ENCODE results near the gene GDF15. TPM values are rescaled to one million over a fixed set of nuclear protein-coding genes. Genes with fewer than 3 reads are reported as not detected.

GDF15 gene
- total RNA-seq, 1 experiment from 2014 or later, result 15.1 TPM

DNA sequence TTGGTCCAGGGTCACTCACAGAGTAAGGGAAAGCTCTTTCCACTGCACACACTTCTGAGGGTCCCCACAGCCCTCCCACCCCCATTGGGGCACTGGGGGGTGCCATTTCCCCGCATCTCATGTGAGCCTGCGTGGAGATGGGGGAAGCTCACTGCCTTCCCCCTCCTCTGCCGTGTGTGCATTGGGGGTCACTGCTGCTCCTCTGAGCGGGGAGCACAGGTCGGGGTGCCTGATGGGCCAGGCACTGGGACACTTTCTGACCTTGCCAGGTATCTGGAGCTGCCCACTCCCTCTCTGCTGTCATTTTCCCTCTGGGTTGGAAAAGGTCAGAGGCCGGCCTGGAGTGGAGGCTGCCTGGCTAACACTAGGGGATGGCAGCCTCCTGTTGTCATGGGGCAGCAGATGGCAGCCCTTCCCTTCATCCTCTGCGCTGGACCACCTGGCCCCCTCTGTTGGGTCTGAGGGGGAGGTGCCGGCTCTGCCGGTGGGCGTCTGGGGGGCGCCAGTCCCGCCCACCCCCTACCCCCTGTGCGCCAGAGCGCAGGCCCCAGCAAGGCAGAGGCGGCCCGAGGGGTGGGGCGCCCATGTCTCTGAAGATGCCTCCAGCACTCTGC, 42.3 kb downstream of the GDF15 start:
- BruUV-seq (replicated peaks), result no TSS peak
- intact Hi-C loops (cut with micrococcal nuclease; ENCODE audit: unreplicated experiment), result no loop called here
- peaks cover 31% of the 10 kb centered on the region for H4K20me1 ChIP-seq (ENCODE audit: insufficient read depth)
- no peak overlapping the region for H3K27ac ChIP-seq
- H3K27me3 ChIP-seq (ENCODE audit: insufficient read depth, low read depth), result no peaks in the 10 kb centered on the region
- POLR2A ChIA-PET (ENCODE audit: unreplicated experiment), result no interaction called here
- no peak for DNase-seq
- no peaks in the 10 kb centered on the region for H3K9me2 ChIP-seq (ENCODE audit: insufficient read depth)
- no peaks in the 10 kb centered on the region for H3K4me1 ChIP-seq (replicated peaks; ENCODE audit: insufficient read depth)
- TF ChIP-seq EZH2 (IDR thresholded peaks at IDR 0.05; ENCODE audit: low read depth), result no peak
- TF ChIP-seq, protein P1, sequence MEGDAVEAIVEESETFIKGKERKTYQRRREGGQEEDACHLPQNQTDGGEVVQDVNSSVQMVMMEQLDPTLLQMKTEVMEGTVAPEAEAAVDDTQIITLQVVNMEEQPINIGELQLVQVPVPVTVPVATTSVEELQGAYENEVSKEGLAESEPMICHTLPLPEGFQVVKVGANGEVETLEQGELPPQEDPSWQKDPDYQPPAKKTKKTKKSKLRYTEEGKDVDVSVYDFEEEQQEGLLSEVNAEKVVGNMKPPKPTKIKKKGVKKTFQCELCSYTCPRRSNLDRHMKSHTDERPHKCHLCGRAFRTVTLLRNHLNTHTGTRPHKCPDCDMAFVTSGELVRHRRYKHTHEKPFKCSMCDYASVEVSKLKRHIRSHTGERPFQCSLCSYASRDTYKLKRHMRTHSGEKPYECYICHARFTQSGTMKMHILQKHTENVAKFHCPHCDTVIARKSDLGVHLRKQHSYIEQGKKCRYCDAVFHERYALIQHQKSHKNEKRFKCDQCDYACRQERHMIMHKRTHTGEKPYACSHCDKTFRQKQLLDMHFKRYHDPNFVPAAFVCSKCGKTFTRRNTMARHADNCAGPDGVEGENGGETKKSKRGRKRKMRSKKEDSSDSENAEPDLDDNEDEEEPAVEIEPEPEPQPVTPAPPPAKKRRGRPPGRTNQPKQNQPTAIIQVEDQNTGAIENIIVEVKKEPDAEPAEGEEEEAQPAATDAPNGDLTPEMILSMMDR (conservative IDR thresholded peaks at IDR 0.05), result no peak
- peaks cover 8% of the 10 kb centered on the region; the same call in 1 of the 2 replicates for H3F3A ChIP-seq (ENCODE audit: insufficient read depth, low read depth)
- no peak overlapping the region for H2AFZ ChIP-seq
- CTCF ChIA-PET, result no interaction called here
- no peaks in the 10 kb centered on the region for H3K36me3 ChIP-seq (ENCODE audit: low read depth)
- no peaks in the 10 kb centered on the region for H3K9me3 ChIP-seq (ENCODE audit: insufficient read depth, low read depth)
- peaks cover 10% of the 10 kb centered on the region; the same call in 1 of the 2 replicates for H3K79me2 ChIP-seq (ENCODE audit: low read depth)
- H3K4me2 ChIP-seq, result no peak overlapping the region
- no peak overlapping the region for H3K4me3 ChIP-seq

DNA sequence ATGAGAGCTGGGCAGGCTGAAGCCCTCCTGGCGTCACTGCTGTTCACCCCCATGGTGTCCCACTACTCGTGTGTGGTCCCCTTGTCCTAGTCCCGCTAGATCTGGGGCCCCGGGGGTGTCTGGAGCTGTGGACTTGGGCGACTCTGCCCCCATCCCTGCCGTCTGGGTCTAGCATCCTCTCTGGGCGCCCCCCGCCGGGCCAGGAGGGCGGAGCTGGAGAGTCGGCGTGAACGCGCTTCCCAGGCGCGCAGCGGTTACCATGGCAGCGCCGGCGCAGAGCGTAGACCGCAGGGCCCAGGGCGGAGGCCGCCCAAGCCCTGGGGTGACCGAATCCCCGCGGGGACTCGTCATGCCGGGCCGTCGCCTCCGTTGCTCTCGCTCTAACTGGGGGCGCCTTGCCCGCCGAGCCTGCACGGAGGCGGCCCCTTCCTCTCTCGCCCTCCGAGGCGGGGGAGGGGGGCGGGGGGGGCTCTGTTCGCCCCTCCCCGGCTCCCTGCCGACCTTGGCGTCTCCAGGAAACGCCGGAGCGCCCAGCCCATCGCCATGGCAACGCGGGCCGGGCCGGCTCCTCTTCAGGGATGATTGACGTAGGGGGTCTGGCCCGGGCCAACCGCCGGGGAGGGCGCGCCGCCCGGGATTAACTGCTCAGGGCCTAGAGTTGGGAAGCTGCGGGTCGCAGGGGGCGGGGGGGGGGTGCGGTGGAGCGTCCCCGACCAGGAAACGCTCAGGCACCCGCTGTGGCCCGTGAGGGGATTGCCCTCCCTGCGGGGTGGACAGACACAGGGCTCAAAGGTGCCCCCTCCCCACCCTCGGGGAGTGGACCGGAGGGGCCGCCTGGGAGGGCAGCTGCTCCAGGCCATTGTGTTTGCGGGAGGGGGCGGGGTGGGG, 43.1 kb downstream of the GDF15 start:
- no peak for DNase-seq
- intact Hi-C loops (cut with micrococcal nuclease; ENCODE audit: unreplicated experiment), result no loop called here
- peaks cover 8% of the 10 kb centered on the region; the same call in 1 of the 2 replicates for H3F3A ChIP-seq (ENCODE audit: insufficient read depth, low read depth)
- H4K20me1 ChIP-seq (ENCODE audit: insufficient read depth), result peaks cover 24% of the 10 kb centered on the region; the same call in 1 of the 2 replicates
- POLR2A ChIA-PET (ENCODE audit: unreplicated experiment), result no interaction called here
- no peak overlapping the region for H2AFZ ChIP-seq
- no peaks in the 10 kb centered on the region for H3K9me2 ChIP-seq (ENCODE audit: insufficient read depth)
- H3K27me3 ChIP-seq (ENCODE audit: insufficient read depth, low read depth), result no peaks in the 10 kb centered on the region
- H3K27ac ChIP-seq, result no peak overlapping the region
- H3K4me1 ChIP-seq (replicated peaks; ENCODE audit: insufficient read depth), result no peaks in the 10 kb centered on the region
- BruUV-seq (replicated peaks), result no TSS peak
- no peaks in the 10 kb centered on the region for H3K36me3 ChIP-seq (ENCODE audit: low read depth)
- no peak overlapping the region for H3K4me2 ChIP-seq
- H3K4me3 ChIP-seq, result no peak overlapping the region
- H3K9me3 ChIP-seq (ENCODE audit: insufficient read depth, low read depth), result no peaks in the 10 kb centered on the region
- H3K79me2 ChIP-seq (ENCODE audit: low read depth), result 0 out of 2 replicates have a peak, but pooled peaks cover 2% of the 10 kb centered on the region
- TF ChIP-seq, protein P1 (conservative IDR thresholded peaks at IDR 0.05), result no peak
- no peak for TF ChIP-seq EZH2 (IDR thresholded peaks at IDR 0.05; ENCODE audit: low read depth)
- CTCF ChIA-PET, result no interaction called here

DNA sequence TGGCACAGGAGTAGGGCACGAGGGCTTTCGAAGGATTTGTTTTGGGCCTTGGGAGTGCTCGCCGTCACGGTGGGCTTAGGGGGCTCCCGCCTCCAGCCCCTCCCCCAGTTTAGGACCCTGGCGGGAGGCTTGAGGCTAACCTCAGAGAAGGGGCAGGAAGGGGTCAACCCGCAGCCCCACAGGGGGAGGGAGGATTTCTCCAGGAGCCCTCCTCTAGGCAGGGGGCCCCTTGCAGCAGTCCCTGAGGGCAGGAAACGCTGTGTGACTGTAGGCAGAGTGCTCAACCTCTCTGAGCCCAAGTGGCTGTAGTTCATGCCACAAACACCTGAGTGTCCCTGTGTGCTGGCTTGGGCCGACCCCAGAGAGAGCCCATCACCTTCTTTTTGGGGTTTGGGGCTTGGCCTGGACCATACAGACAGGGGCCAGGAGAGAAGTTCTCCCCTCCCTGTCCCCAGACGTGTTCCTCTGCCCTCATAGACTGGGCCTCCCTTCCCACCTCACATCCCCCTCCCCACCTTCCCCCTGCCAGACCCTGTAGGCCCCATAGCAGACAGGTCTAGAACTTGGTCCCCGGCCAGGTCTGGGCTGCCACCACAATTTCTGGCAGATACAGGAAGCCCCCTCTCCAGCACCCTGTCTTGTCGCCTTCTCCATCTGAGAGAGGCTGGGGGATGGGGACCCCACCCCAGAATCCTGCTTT, 43.9 kb downstream of the GDF15 start:
- Histone ChIP-seq H3K9me2 (ENCODE audit: insufficient read depth) (no peaks in the 10 kb centered on the region), H3K9me3 (ENCODE audit: insufficient read depth, low read depth) (no peaks in the 10 kb centered on the region), H3F3A (ENCODE audit: insufficient read depth, low read depth) (peaks cover 13% of the 10 kb centered on the region; the same call in 1 of the 2 replicates), H3K4me3 (no peak overlapping the region), H3K27ac (no peak overlapping the region), H3K4me2 (no peak overlapping the region), H3K79me2 (ENCODE audit: low read depth) (no peaks in the 10 kb centered on the region), H3K27me3 (ENCODE audit: insufficient read depth, low read depth) (no peaks in the 10 kb centered on the region), H2AFZ (no peak overlapping the region), H4K20me1 (ENCODE audit: insufficient read depth) (peaks cover 21% of the 10 kb centered on the region; the same call in 1 of the 2 replicates), H3K4me1 (replicated peaks; ENCODE audit: insufficient read depth) (no peaks in the 10 kb centered on the region), H3K36me3 (ENCODE audit: low read depth) (no peaks in the 10 kb centered on the region; the same call in 1 of the 2 replicates)
- ChIA-PET POLR2A (ENCODE audit: unreplicated experiment) (no interaction called here), CTCF (no interaction called here)
- no peak for TF ChIP-seq EZH2 (IDR thresholded peaks at IDR 0.05; ENCODE audit: low read depth)
- TF ChIP-seq, protein P1 (conservative IDR thresholded peaks at IDR 0.05), result no peak
- DNase-seq, result no peak
- no TSS peak for BruUV-seq (replicated peaks)
- intact Hi-C loops (cut with micrococcal nuclease; ENCODE audit: unreplicated experiment), result no loop called here

Data from PC-9 (cell line).